Muscle layer of colon (tissue), 2 donors: ENCODE results near the gene SLC16A7.

ENCODE experiments used
- H3K27ac ChIP-seq: one replicate; pipeline ENCODE4 v1.7.0; 2013; ENCODE audit warnings: low read depth, mild to moderate bottlenecking, low read length, moderate library complexity
- H3K27me3 ChIP-seq, 2 donors: one replicate each; pipeline ENCODE4 v1.7.0; 2013; ENCODE audit warnings: low read length in 2 of 2, mild to moderate bottlenecking in 2 of 2; ENCODE audit not compliant: insufficient read depth in 2 of 2, control insufficient read depth in 1 of 2
- H3K36me3 ChIP-seq: one replicate; pipeline ENCODE4 v1.7.0; 2013; ENCODE audit warnings: mild to moderate bottlenecking, low read length; ENCODE audit not compliant: insufficient read depth
- H3K4me1 ChIP-seq: one replicate; pipeline ENCODE4 v1.7.0; 2013; ENCODE audit warnings: mild to moderate bottlenecking, low read length; ENCODE audit not compliant: insufficient read depth
- H3K4me3 ChIP-seq, 2 donors: one replicate each; pipeline ENCODE4 v1.7.0; 2013; ENCODE audit warnings: low read length in 2 of 2, low read depth in 1 of 2, mild to moderate bottlenecking in 1 of 2, moderate library complexity in 1 of 2
- H3K9ac ChIP-seq: one replicate; pipeline ENCODE4 v1.7.0; 2013; ENCODE audit warnings: low read length
- H3K9me3 ChIP-seq: one replicate; pipeline ENCODE4 v1.7.0; 2013; ENCODE audit warnings: mild to moderate bottlenecking, low read length
- donor health status: abdominal sarcoma.
- donor health status: Adenocarcinoma of cecum.

The SLC16A7 gene

GRCh38 chr12:59820594-59821011 is 224.8 kb downstream of the SLC16A7 start:
- H3K4me3 ChIP-seq = no peak overlapping the region
- no peaks in the 10 kb centered on the region for H3K27me3 ChIP-seq
- H3K9ac ChIP-seq = no peak overlapping the region
- H3K9me3 ChIP-seq = no peaks in the 10 kb centered on the region
- H3K4me1 ChIP-seq = no peaks in the 10 kb centered on the region
- H3K27ac ChIP-seq = no peak overlapping the region
- H3K36me3 ChIP-seq = no peaks in the 10 kb centered on the region

- H3K27me3 ChIP-seq = no peaks in the 10 kb centered on the region
- no peaks in the 10 kb centered on the region for H3K36me3 ChIP-seq
- H3K9me3 ChIP-seq = no peaks in the 10 kb centered on the region
- no peak overlapping the region for H3K9ac ChIP-seq
- H3K27ac ChIP-seq = no peak overlapping the region
- no peaks in the 10 kb centered on the region for H3K4me1 ChIP-seq
- H3K4me3 ChIP-seq = no peak overlapping the region
Measured at GRCh38 chr12:59823567-59823966, 227.7 kb downstream of the SLC16A7 start.

GRCh38 chr12:59827767-59828166 is 231.9 kb downstream of the SLC16A7 start:
- H3K27me3 ChIP-seq = no peaks in the 10 kb centered on the region
- H3K4me3 ChIP-seq = no peak overlapping the region
- no peaks in the 10 kb centered on the region for H3K36me3 ChIP-seq
- no peak overlapping the region for H3K9ac ChIP-seq
- no peaks in the 10 kb centered on the region for H3K9me3 ChIP-seq
- H3K27ac ChIP-seq = no peak overlapping the region
- no peaks in the 10 kb centered on the region for H3K4me1 ChIP-seq

GRCh38 chr12:59828521-59828920 is 232.7 kb downstream of the SLC16A7 start:
- H3K9ac ChIP-seq = no peak overlapping the region
- no peak overlapping the region for H3K4me3 ChIP-seq
- no peaks in the 10 kb centered on the region for H3K36me3 ChIP-seq
- H3K4me1 ChIP-seq = no peaks in the 10 kb centered on the region
- H3K27me3 ChIP-seq = no peaks in the 10 kb centered on the region
- no peaks in the 10 kb centered on the region for H3K9me3 ChIP-seq
- H3K27ac ChIP-seq = no peak overlapping the region

DNA sequence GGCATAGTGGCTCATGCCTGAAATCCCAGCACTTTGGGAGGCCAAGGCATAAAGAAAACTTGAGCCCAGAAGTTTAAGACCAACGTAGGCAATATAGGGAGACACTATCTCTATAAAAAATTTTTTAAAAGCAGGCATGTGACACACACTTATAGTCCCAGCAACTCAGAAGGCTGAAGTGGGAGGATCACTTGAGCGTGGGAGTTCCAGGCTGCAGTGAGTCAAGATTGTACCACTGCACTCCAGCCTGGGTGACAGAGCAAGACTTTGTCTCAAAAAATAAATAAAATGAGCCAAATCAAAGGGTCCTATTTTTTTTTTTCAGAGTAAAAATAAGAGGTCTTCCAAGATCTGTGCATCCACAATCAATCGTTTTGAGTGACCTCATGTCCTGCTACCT is 237.6 kb downstream of the SLC16A7 start:
- Histone ChIP-seq H3K9me3 (no peaks in the 10 kb centered on the region), H3K9ac (no peak overlapping the region), H3K27ac (no peak overlapping the region)

GRCh38 chr12:59834659-59835474 is 239.0 kb downstream of the SLC16A7 start:
- Histone ChIP-seq H3K4me1 (no peaks in the 10 kb centered on the region), H3K9me3 (no peaks in the 10 kb centered on the region), H3K36me3 (no peaks in the 10 kb centered on the region), H3K4me3 (no peak overlapping the region), H3K9ac (no peak overlapping the region), H3K27ac (no peak overlapping the region), H3K27me3 (no peaks in the 10 kb centered on the region)

More for the DNA sequence above, 237.6 kb downstream of the SLC16A7 start:
- Histone ChIP-seq H3K36me3 (no peaks in the 10 kb centered on the region), H3K4me3 (no peak overlapping the region), H3K4me1 (no peaks in the 10 kb centered on the region), H3K27me3 (no peaks in the 10 kb centered on the region)
